KMS-11 (cell line): ENCODE data around the gene COX18.
A peak's percentile ranks its signal among the peaks of the same experiment; 100 is the strongest.

ENCODE experiments used
- H2AFZ ChIP-seq: fragments of 200-600 bp; sonication (generic); 2 replicates; pipeline ENCODE4 v1.6.1; 2016; ENCODE audit warnings: antibody characterized with exemption, mixed run types, low read depth
- H3K27ac ChIP-seq: fragments of 200-600 bp; sonication (generic); 2 replicates; pipeline ENCODE4 v1.6.1; 2016; ENCODE audit warnings: mild to moderate bottlenecking, mixed run types
- H3K27me3 ChIP-seq: fragments of 200-600 bp; sonication (generic); 2 replicates; pipeline ENCODE4 v1.6.1; 2017; ENCODE audit warnings: mild to moderate bottlenecking, low read depth, mixed run types, moderate library complexity; ENCODE audit not compliant: insufficient read depth
- H3K36me3 ChIP-seq: fragments of 200-600 bp; sonication (generic); 2 replicates; pipeline ENCODE4 v1.6.1; 2017; ENCODE audit warnings: mild to moderate bottlenecking, mixed run types; ENCODE audit not compliant: insufficient read depth
- H3K4me1 ChIP-seq: fragments of 200-600 bp; sonication (generic); 2 replicates; pipeline ENCODE4 v1.6.1; 2016; ENCODE audit warnings: mild to moderate bottlenecking, low read depth, mixed run types; ENCODE audit not compliant: poor library complexity, severe bottlenecking
- H3K4me2 ChIP-seq: fragments of 200-600 bp; sonication (generic); 2 replicates; pipeline ENCODE4 v1.7.0; 2016; ENCODE audit warnings: mild to moderate bottlenecking, mixed run types
- H3K4me3 ChIP-seq: fragments of 200-600 bp; sonication (generic); IDR thresholded peaks from 2 replicates; pipeline ENCODE4 v1.6.1; 2017; ENCODE audit warnings: low read depth, low read length, mixed read lengths; ENCODE audit not compliant: insufficient read depth
- H3K79me2 ChIP-seq: fragments of 200-600 bp; sonication (generic); 2 replicates; pipeline ENCODE4 v1.6.1; 2016; ENCODE audit warnings: low read depth, mixed run types; ENCODE audit not compliant: insufficient read depth
- H3K9ac ChIP-seq: fragments of 200-600 bp; sonication (generic); 2 replicates; pipeline ENCODE4 v1.6.1; 2016; ENCODE audit warnings: mild to moderate bottlenecking, mixed run types
- H4K20me1 ChIP-seq: fragments of 200-600 bp; sonication (generic); 2 replicates; pipeline ENCODE4 v1.6.1; 2016; ENCODE audit warnings: mild to moderate bottlenecking, mixed run types; ENCODE audit not compliant: insufficient read depth
- CTCF ChIP-seq: fragments of 200-600 bp; sonication (generic); conservative IDR thresholded peaks from 2 replicates; pipeline ENCODE4 v1.6.1; 2017; ENCODE audit warnings: low read depth, mild to moderate bottlenecking, antibody characterized with exemption, low read length, moderate library complexity, mixed read lengths

COX18 gene

GRCh38 chr4:73066928-73067327, 2.6 kb downstream of the COX18 start:
- no peak for TF ChIP-seq CTCF
- H3K79me2 ChIP-seq: no peaks in the 10 kb centered on the region; the same call in 1 of the 2 replicates
- no peak overlapping the region for H2AFZ ChIP-seq
- H3K4me1 ChIP-seq: peaks cover 46% of the 10 kb centered on the region
- no peak overlapping the region for H3K4me3 ChIP-seq
- no peaks in the 10 kb centered on the region for H3K27me3 ChIP-seq
- no peaks in the 10 kb centered on the region for H3K36me3 ChIP-seq
- peak overlapping the region; percentile 69 for H3K4me2 ChIP-seq
- no peaks in the 10 kb centered on the region for H4K20me1 ChIP-seq
- H3K27ac ChIP-seq: peak overlapping the region; percentile 56
- H3K9ac ChIP-seq: peak overlapping the region; percentile 22; the same call in 1 of the 2 replicates

GRCh38 chr4:73066445-73066844, 3.1 kb downstream of the COX18 start:
- H2AFZ ChIP-seq: no peak overlapping the region
- H3K9ac ChIP-seq: no peak overlapping the region; the same call in 1 of the 2 replicates
- H3K79me2 ChIP-seq: no peaks in the 10 kb centered on the region; the same call in 1 of the 2 replicates
- no peaks in the 10 kb centered on the region for H4K20me1 ChIP-seq
- TF ChIP-seq CTCF: no peak
- H3K27me3 ChIP-seq: no peaks in the 10 kb centered on the region
- peaks cover 41% of the 10 kb centered on the region for H3K4me1 ChIP-seq
- H3K4me2 ChIP-seq: peak overlapping the region; percentile 69
- peak overlapping the region; percentile 56 for H3K27ac ChIP-seq
- no peaks in the 10 kb centered on the region for H3K36me3 ChIP-seq
- no peak overlapping the region for H3K4me3 ChIP-seq

GRCh38 chr4:73064536-73064935, 5.0 kb downstream of the COX18 start:
- H2AFZ ChIP-seq: no peak overlapping the region
- no peak overlapping the region for H3K9ac ChIP-seq
- no peaks in the 10 kb centered on the region for H3K27me3 ChIP-seq
- H3K4me2 ChIP-seq: no peak overlapping the region
- H3K27ac ChIP-seq: no peak overlapping the region
- peaks cover 25% of the 10 kb centered on the region for H3K4me1 ChIP-seq
- no peaks in the 10 kb centered on the region for H3K36me3 ChIP-seq
- no peak overlapping the region for H3K4me3 ChIP-seq
- H4K20me1 ChIP-seq: no peaks in the 10 kb centered on the region
- TF ChIP-seq CTCF: no peak
- H3K79me2 ChIP-seq: no peaks in the 10 kb centered on the region; the same call in 1 of the 2 replicates

GRCh38 chr4:73055241-73055897, 14.1 kb downstream of the COX18 start:
- Histone ChIP-seq H3K9ac (no peak overlapping the region), H3K4me3 (no peak overlapping the region), H3K79me2 (no peaks in the 10 kb centered on the region), H3K36me3 (no peaks in the 10 kb centered on the region), H3K4me1 (peaks cover 28% of the 10 kb centered on the region), H4K20me1 (no peaks in the 10 kb centered on the region), H3K27me3 (no peaks in the 10 kb centered on the region), H3K4me2 (peak overlapping the region; percentile 48; the same call in 1 of the 2 replicates), H3K27ac (peak overlapping the region; percentile 34; the same call in 1 of the 2 replicates), H2AFZ (peak overlapping the region; percentile 13; the same call in 1 of the 2 replicates)
- TF ChIP-seq CTCF: no peak
